ENCODE measurements around the gene EYS. TPM values are rescaled to one million over a fixed set of nuclear protein-coding genes. Genes with fewer than 3 reads are reported as not detected.
"Not testable (repeated sequence)": the region's sequence is repeated elsewhere in the genome, so short reads cannot be mapped to it uniquely, and the experiment has no call there.

Gene EYS
- total RNA-seq, 3 donors from 2014 or later = 0.16 to 0.61 (median 0.60) TPM

- ATAC-seq (peak; percentile 84), DNase-seq (no peak)
- no peak for TF ChIP-seq CTCF (IDR thresholded peaks at IDR 0.05)
- Histone ChIP-seq H3K36me3 (ENCODE audit: low read depth) (no peaks in the 10 kb centered on the region), H3K9me3 (no peaks in the 10 kb centered on the region), H3K4me3 (no peak overlapping the region), H3K4me1 (ENCODE audit: low read depth) (peaks cover 19% of the 10 kb centered on the region)
- intact Hi-C loops (cut with DNase I, micrococcal nuclease) = no loop called here
Observed at GRCh38 chr6:63936399-63936798, 1770.6 kb downstream of the EYS start.

GRCh38 chr6:63935732-63936131 lies 1771.3 kb downstream of the EYS start:
- intact Hi-C loops (cut with DNase I, micrococcal nuclease) = no loop called here
- no peaks in the 10 kb centered on the region for H3K36me3 ChIP-seq (ENCODE audit: low read depth)
- no peak for TF ChIP-seq CTCF (IDR thresholded peaks at IDR 0.05)
- ATAC-seq = peak; percentile 69
- H3K9me3 ChIP-seq = no peaks in the 10 kb centered on the region
- DNase-seq = no peak
- peaks cover 21% of the 10 kb centered on the region for H3K4me1 ChIP-seq (ENCODE audit: low read depth)
- no peak overlapping the region for H3K4me3 ChIP-seq

- H3K9me3 ChIP-seq; ATAC-seq; intact Hi-C loops (cut with DNase I, micrococcal nuclease); DNase-seq; H3K4me3 ChIP-seq; H3K36me3 ChIP-seq (ENCODE audit: low read depth): not testable (repeated sequence)
- peaks cover 21% of the 10 kb centered on the region for H3K4me1 ChIP-seq (ENCODE audit: low read depth)
Observed at GRCh38 chr6:63933948-63934347, 1773.1 kb downstream of the EYS start.

- H3K4me3 ChIP-seq = no peak overlapping the region
Observed at GRCh38 chr6:63930848-63931247, 1776.2 kb downstream of the EYS start.

GRCh38 chr6:63929111-63929510 lies 1777.9 kb downstream of the EYS start:
- no peak for ATAC-seq
- Histone ChIP-seq H3K4me1 (ENCODE audit: low read depth) (peaks cover 16% of the 10 kb centered on the region), H3K9me3 (no peaks in the 10 kb centered on the region), H3K36me3 (ENCODE audit: low read depth) (no peaks in the 10 kb centered on the region), H3K4me3 (no peak overlapping the region)
- intact Hi-C loops (cut with DNase I, micrococcal nuclease) = loop anchor here in 1 of 2 donors (10.0 kb wide), 1 partner anchor 396 kb away; no protein-coding TSS in a partner anchor
- no peak for TF ChIP-seq CTCF (IDR thresholded peaks at IDR 0.05)
- no peak for DNase-seq

More at GRCh38 chr6:63930848-63931247, 1776.2 kb downstream of the EYS start:
- intact Hi-C loops (cut with DNase I, micrococcal nuclease) = no loop called here
- H3K4me1 ChIP-seq (ENCODE audit: low read depth) = peaks cover 16% of the 10 kb centered on the region
- ATAC-seq (peak; percentile 53), DNase-seq (no peak)
- TF ChIP-seq CTCF (IDR thresholded peaks at IDR 0.05) = no peak
- H3K36me3 ChIP-seq (ENCODE audit: low read depth) = no peaks in the 10 kb centered on the region
- H3K9me3 ChIP-seq = no peaks in the 10 kb centered on the region

GRCh38 chr6:63928613-63929012 lies 1778.4 kb downstream of the EYS start:
- Histone ChIP-seq H3K36me3 (ENCODE audit: low read depth) (no peaks in the 10 kb centered on the region), H3K4me1 (ENCODE audit: low read depth) (peaks cover 20% of the 10 kb centered on the region), H3K4me3 (no peak overlapping the region), H3K9me3 (no peaks in the 10 kb centered on the region)
- intact Hi-C loops (cut with DNase I, micrococcal nuclease) = loop anchor here in 1 of 2 donors (10.0 kb wide), 1 partner anchor 396 kb away; no protein-coding TSS in a partner anchor
- ATAC-seq = no peak
- no peak for TF ChIP-seq CTCF (IDR thresholded peaks at IDR 0.05)
- no peak for DNase-seq

All from mucosa of descending colon (tissue), 3 donors.